ENCODE data around the gene SLC22A3.
A peak's percentile ranks its signal among the peaks of the same experiment; 100 is the strongest.

Gene SLC22A3

GRCh38 chr6:160336200-160336599, 12.0 kb upstream of the SLC22A3 start:
- DNase-seq (ENCODE audit: low read depth), result no peak

GRCh38 chr6:160337301-160337700, 10.9 kb upstream of the SLC22A3 start:
- DNase-seq (ENCODE audit: low read depth), result peak; percentile 70

- DNase-seq (ENCODE audit: low read depth), result peak; percentile 20
Observed at GRCh38 chr6:160337991-160338390, 10.2 kb upstream of the SLC22A3 start.

- no peak for DNase-seq (ENCODE audit: low read depth)
Observed at GRCh38 chr6:160343144-160343543, 5.0 kb upstream of the SLC22A3 start.

- DNase-seq (ENCODE audit: low read depth), result no peak
Observed at GRCh38 chr6:160344271-160344670, 3.9 kb upstream of the SLC22A3 start.

- no peak for DNase-seq (ENCODE audit: low read depth)
Observed at GRCh38 chr6:160347259-160348222, 637 bp upstream of the SLC22A3 start.

- DNase-seq (ENCODE audit: low read depth), result peak; percentile 17
Observed at GRCh38 chr6:160349020-160349441, 853 bp downstream of the SLC22A3 start.

GRCh38 chr6:160349814-160350350, 1.7 kb downstream of the SLC22A3 start:
- DNase-seq (ENCODE audit: low read depth), result no peak

- no peak for DNase-seq (ENCODE audit: low read depth)
Observed at GRCh38 chr6:160353950-160354496, 5.8 kb downstream of the SLC22A3 start.

- DNase-seq (ENCODE audit: low read depth), result peak; percentile 79
Observed at GRCh38 chr6:160355001-160355400, 6.8 kb downstream of the SLC22A3 start.

- no peak for DNase-seq (ENCODE audit: low read depth)
Observed at GRCh38 chr6:160356074-160356744, 8.0 kb downstream of the SLC22A3 start.

GRCh38 chr6:160357088-160357487, 8.9 kb downstream of the SLC22A3 start:
- no peak for DNase-seq (ENCODE audit: low read depth)

- no peak for DNase-seq (ENCODE audit: low read depth)
Observed at GRCh38 chr6:160358225-160359119, 10.3 kb downstream of the SLC22A3 start.

GRCh38 chr6:160360955-160361354, 12.8 kb downstream of the SLC22A3 start:
- DNase-seq (ENCODE audit: low read depth), result no peak

- no peak for DNase-seq (ENCODE audit: low read depth)
Observed at GRCh38 chr6:160362556-160362955, 14.4 kb downstream of the SLC22A3 start.

GRCh38 chr6:160363016-160363996, 15.1 kb downstream of the SLC22A3 start:
- DNase-seq (ENCODE audit: low read depth), result no peak

GRCh38 chr6:160365117-160365516, 16.9 kb downstream of the SLC22A3 start:
- DNase-seq (ENCODE audit: low read depth), result no peak

GRCh38 chr6:160367798-160368547, 19.8 kb downstream of the SLC22A3 start:
- no peak for DNase-seq (ENCODE audit: low read depth)

- DNase-seq (ENCODE audit: low read depth), result no peak
Observed at GRCh38 chr6:160368670-160369069, 20.5 kb downstream of the SLC22A3 start.

Measured in iris pigment epithelial cell (primary cell).